Measurements from ENCODE around the gene ZNF76. TPM values are rescaled to one million over a fixed set of nuclear protein-coding genes. Genes with fewer than 3 reads are reported as not detected.

The ZNF76 gene
- total and polyA plus RNA-seq, 2 of the 13 experiments (the other 11 are each of a cell fraction or from before 2014, with no cell fraction given) = 13.2 to 26.4 TPM

GRCh38 chr6:35304299-35304698 lies 44.8 kb downstream of the ZNF76 start:
- in situ Hi-C loops (cut with HindIII; ENCODE audit: extremely low pct_ligation_motif_present, low pct_unique_long_range_greater_than_20kb) = no loop called here

More at GRCh38 chr6:35304299-35304698, 44.8 kb downstream of the ZNF76 start:
- no TSS peak for BruUV-seq (replicated peaks)
- no peaks in the 10 kb centered on the region for H3K9me3 ChIP-seq (ENCODE audit: low read length)
- intact Hi-C loops (cut with micrococcal nuclease; ENCODE audit: unreplicated experiment) = no loop called here
- H3K27me3 ChIP-seq (ENCODE audit: control insufficient read depth in 1 of 2, insufficient read depth in 2 of 2, low read length in 2 of 2) = no peaks in the 10 kb centered on the region
- DNase-seq (ENCODE audit: low spot score) = no peak
- no peak overlapping the region for H2AFZ ChIP-seq (ENCODE audit: low read length)
- ChIA-PET CTCF (ENCODE audit: low intra/inter-chr PET ratio, low total read pairs) (no interaction called here), POLR2A (no interaction called here)
- no peaks in the 10 kb centered on the region for H4K20me1 ChIP-seq (ENCODE audit: insufficient read depth, low read length)
- TF ChIP-seq ZBTB20 (CRISPR knock-in tag; IDR thresholded peaks at IDR 0.05; ENCODE audit: borderline replicate concordance, low read depth) = no peak
- TF ChIP-seq ARHGAP35 (CRISPR knock-in tag; IDR thresholded peaks at IDR 0.05; ENCODE audit: borderline replicate concordance) = no peak
- no peak for TF ChIP-seq ZKSCAN8 (CRISPR knock-in tag; IDR thresholded peaks at IDR 0.05; ENCODE audit: borderline replicate concordance)
- TF ChIP-seq ZSCAN29 (CRISPR knock-in tag; conservative IDR thresholded peaks at IDR 0.05) = no peak
- TF ChIP-seq ZHX2 (IDR thresholded peaks at IDR 0.05; ENCODE audit: low read depth) = no peak
- TF ChIP-seq ZHX2 (CRISPR knock-in tag; IDR thresholded peaks at IDR 0.05; ENCODE audit: borderline replicate concordance) = no peak
- no peak for TF ChIP-seq ZNF784 (CRISPR knock-in tag; IDR thresholded peaks at IDR 0.05; ENCODE audit: borderline replicate concordance)
- no peak for TF ChIP-seq RFX5 (IDR thresholded peaks at IDR 0.05; ENCODE audit: low read depth, low read length)
- TF ChIP-seq CREBL2 (CRISPR knock-in tag; IDR thresholded peaks at IDR 0.05; ENCODE audit: borderline replicate concordance) = no peak
- no peak for TF ChIP-seq SALL2 (CRISPR knock-in tag; IDR thresholded peaks at IDR 0.05)
- FAIRE-seq = no peak
- no peak overlapping the region for H3K4me3 ChIP-seq (replicated peaks in 1 of 3; ENCODE audit: insufficient read depth in 1 of 3, low read depth in 2 of 3, low read length in 3 of 3)
- 50% methylated on average over 1 of the region's 1 CpG for WGBS (ENCODE audit: low lambda C conversion rate)
- H3K9ac ChIP-seq (ENCODE audit: insufficient read depth, low read depth, low read length) = no peak overlapping the region
- ATAC-seq = no peak
- no peaks in the 10 kb centered on the region for H3K36me3 ChIP-seq (replicated peaks in 1 of 2; ENCODE audit: control insufficient read depth in 1 of 2, insufficient read depth in 2 of 2, low read length in 2 of 2)
- no peaks in the 10 kb centered on the region for H3K79me2 ChIP-seq (ENCODE audit: insufficient read depth, low read length)
- H3K4me2 ChIP-seq (ENCODE audit: low read depth, low read length) = no peak overlapping the region
- peaks cover 13% of the 10 kb centered on the region for H3K4me1 ChIP-seq (ENCODE audit: insufficient read depth, low read length)
- no peak overlapping the region for H3K27ac ChIP-seq (ENCODE audit: extremely low read length, insufficient read depth, low read length)
